Skin epidermis (tissue), 12 donors: ENCODE measurements around the gene C11orf21.

Experiments
- H3K27ac ChIP-seq, 21 experiments: fragments of 200-600 bp; sonication (generic) in 11 of 21; one replicate each; pipeline ENCODE4 v1.5.0; 2020; ENCODE audit warnings: mild to moderate bottlenecking in 3 of 21, inconsistent platforms in 2 of 21, moderate library complexity in 2 of 21
- H3K4me3 ChIP-seq, 7 experiments: fragments of 200-600 bp; sonication (generic) in 2 of 7; one replicate each; pipeline ENCODE4 v1.5.0; 2020; ENCODE audit warnings: inconsistent platforms in 2 of 7, mild to moderate bottlenecking in 2 of 7, moderate library complexity in 1 of 7

The C11orf21 gene

DNA sequence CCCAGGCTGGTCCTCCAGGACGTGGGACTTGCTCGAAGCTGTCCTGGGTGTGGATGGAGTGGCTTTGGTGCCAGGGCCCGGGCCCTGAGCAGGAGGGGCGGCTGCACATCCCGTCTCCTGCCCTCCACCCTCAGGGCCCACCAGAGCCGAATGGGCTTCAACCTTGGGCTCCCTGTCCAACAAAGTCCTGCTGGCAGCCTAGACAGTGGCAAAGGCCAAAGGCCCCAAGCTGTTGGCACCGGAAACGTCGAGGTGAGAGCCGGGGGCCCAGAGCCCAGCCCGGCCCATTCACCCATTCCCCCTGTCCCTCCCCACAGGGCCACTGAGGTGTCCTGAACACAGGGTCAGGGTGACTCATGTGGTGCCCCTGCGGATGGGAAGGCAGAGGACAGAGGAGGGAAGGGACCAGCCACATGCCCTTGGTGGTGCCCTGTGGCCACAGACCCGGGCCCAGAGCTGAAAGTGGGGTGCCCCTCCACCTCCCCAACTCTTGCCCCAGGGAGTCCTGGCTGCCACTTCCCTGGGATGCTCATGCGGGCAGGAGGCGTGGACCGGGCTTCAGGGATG, 9.2 kb upstream of the C11orf21 start:
- Histone ChIP-seq H3K27ac (peak overlapping the region in 9 of 21 experiments; percentile 42 to 85 (median 72)), H3K4me3 (no peak overlapping the region)

- Histone ChIP-seq H3K27ac (no peak overlapping the region), H3K4me3 (no peak overlapping the region)
Measured at GRCh38 chr11:2310073-2310785, 8.5 kb upstream of the C11orf21 start.

DNA sequence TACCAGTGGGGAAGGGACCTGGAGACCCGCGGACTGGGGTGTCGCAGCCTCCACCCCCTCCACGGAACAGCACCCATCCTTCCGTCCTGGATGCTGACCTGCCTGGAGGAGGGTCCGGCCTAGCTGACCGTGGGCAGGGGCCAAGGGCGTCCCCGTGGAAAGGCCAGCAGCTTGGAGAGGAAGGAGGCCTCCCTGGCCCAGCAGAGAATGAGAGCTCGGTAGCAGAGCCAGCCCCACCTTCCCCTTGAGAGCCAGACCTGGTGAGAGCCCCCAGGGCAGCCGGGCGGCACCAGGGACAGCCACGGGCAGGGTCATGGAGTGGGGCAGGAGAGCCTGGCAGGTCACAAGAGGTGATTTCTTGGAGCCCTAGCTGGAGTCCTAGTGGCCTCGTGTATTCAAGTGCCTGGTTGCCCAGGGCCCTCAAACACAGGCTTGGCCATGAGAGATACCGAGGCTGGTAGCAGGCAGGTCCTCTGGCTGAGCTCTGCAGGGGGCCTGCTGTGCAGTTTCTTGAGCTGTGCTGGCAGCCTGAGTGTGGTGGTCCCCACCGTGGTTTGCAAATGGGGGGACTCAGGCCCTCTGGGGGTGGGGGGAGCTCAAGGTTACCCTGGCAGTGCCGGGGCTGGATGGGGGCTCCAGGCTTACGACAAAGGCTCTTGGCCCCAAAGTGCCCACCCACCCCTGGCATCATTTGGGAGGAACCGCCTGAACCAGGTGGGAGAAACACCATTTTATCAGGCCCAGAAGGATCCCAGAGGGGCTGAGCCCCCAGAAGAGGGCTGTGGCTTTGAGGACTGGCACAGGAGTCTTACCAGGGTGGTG, 7.7 kb upstream of the C11orf21 start:
- Histone ChIP-seq H3K27ac (peak overlapping the region in 3 of 21 experiments; percentile 8 to 20 (median 13)), H3K4me3 (no peak overlapping the region)

- no peak overlapping the region for H3K4me3 ChIP-seq
- H3K27ac ChIP-seq, result peak overlapping the region in 3 of 21 experiments; percentile 8 to 20 (median 13)
Measured at GRCh38 chr11:2308713-2309112, 7.0 kb upstream of the C11orf21 start.

DNA sequence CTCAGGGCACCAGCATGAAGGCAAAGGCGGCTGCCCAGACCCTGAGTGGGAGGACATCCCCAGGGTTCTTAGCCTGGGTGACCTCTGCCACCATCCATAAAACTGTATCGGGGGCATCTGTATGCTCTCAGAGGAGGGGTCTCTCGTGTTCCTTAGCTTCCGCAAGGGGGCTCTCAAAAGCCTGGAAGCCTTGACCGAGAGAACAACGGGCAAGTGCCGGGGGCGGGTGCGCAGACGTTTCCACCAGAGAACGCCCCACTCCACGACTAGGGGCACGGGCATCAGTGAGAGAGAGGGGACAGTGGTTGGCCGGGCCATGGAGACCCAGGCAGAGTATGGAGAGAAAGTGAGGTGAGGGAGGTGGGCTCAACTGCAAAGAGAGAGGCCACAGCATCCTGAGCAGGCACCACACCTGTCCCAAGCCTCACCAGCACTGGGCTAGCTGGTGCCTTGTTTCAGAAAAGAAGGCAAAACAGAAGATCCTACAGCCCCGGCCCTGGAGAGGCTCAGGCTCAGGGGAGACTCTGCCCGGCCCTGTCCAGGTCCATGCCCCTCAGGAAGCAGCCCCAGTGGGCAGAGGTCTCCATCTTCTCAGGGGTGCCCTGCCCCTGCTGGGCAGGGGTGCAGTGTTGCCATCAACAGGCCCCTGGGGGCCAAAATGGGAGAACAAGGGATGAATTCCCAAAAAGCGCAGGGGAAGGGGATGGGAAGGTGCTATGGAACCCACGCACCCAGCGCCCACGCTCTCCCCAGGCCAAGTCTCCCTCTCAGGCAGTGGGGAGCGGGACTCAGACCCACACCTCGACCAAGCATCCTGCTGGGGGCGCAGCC, 6.0 kb upstream of the C11orf21 start:
- peak overlapping the region in 10 of 21 experiments; percentile 26 to 93 (median 50) for H3K27ac ChIP-seq
- no peak overlapping the region for H3K4me3 ChIP-seq

DNA sequence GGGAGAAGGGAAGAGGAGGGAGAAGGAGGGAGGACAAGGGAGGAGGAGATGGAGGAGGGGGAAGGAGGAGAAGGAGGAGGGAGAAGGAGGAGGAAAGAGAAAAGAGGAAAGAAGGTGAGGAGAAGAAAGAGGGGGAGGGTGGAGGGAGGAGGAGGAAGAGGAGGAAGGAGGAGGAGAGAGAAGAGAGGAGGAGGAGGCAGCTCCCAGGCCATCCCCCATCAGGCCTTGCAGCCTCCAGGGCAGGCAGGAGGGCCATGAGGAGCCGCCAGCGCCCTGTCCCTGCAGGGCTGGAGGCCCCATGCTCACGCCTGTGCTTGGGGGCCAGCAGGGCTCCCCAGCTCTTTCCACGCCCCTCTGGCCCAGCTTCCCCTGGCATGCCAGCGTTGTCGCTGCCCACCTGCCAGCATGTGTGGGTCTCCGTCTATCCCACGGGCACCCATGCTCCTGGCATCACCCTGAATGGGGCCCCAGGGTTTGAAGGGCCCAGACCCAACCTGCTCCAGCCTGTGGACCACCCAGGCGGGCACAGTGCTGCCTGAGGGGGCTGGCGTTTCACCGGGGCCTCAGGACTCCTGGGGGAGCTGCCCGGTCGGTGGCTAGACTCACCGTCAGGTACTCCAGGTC, 5.3 kb upstream of the C11orf21 start:
- no peak overlapping the region for H3K4me3 ChIP-seq
- H3K27ac ChIP-seq, result peak overlapping the region in 17 of 21 experiments; percentile 13 to 93 (median 53)

GRCh38 chr11:2306452-2306823, 4.7 kb upstream of the C11orf21 start:
- Histone ChIP-seq H3K27ac (peak overlapping the region in 19 of 21 experiments; percentile 36 to 93 (median 72)), H3K4me3 (no peak overlapping the region)

DNA sequence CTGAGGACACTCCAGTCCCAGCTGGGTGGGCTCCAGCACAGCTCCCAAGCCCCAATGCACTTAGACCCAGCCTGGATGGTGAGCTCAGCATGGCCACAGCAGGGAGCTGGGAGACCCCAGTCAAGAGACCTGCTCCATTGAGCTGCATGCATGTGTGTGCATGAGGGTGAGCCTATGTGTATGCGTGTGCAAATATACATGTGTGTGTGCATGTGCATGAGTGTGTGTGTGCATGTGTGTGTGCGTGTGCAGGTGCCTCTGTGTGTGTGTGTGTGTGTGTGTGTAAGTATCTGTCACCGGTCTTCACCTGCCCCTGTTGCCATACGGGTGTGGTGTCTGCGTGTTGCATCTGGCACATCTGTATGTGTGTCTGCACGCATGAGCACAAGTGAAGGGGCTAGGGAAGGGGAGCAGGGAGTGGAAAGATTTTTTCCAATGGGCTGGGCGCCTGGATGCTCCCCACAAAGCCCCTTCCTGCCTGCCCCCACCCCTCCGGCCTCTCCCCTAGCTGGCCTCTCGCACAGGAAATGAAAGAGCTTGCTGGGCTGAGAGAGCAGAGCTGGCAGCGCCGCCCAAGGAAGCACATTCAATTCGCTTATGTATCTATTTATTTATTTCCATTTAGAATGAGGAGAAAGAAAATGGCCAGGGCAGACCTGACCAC, 4.2 kb upstream of the C11orf21 start:
- H3K27ac ChIP-seq, result peak overlapping the region in 19 of 21 experiments; percentile 36 to 93 (median 72)
- H3K4me3 ChIP-seq, result no peak overlapping the region

GRCh38 chr11:2305140-2305778, 3.5 kb upstream of the C11orf21 start:
- H3K27ac ChIP-seq, result peak overlapping the region in 18 of 21 experiments; percentile 9 to 93 (median 70)
- H3K4me3 ChIP-seq, result no peak overlapping the region

- Histone ChIP-seq H3K4me3 (no peak overlapping the region), H3K27ac (peak overlapping the region in 18 of 21 experiments; percentile 2 to 93 (median 58))
Measured at GRCh38 chr11:2304506-2305139, 2.9 kb upstream of the C11orf21 start.

- Histone ChIP-seq H3K27ac (peak overlapping the region in 15 of 21 experiments; percentile 21 to 93 (median 69)), H3K4me3 (peak overlapping the region in 1 of 7 experiments; percentile 28)
Measured at GRCh38 chr11:2303627-2304505, 2.1 kb upstream of the C11orf21 start.

DNA sequence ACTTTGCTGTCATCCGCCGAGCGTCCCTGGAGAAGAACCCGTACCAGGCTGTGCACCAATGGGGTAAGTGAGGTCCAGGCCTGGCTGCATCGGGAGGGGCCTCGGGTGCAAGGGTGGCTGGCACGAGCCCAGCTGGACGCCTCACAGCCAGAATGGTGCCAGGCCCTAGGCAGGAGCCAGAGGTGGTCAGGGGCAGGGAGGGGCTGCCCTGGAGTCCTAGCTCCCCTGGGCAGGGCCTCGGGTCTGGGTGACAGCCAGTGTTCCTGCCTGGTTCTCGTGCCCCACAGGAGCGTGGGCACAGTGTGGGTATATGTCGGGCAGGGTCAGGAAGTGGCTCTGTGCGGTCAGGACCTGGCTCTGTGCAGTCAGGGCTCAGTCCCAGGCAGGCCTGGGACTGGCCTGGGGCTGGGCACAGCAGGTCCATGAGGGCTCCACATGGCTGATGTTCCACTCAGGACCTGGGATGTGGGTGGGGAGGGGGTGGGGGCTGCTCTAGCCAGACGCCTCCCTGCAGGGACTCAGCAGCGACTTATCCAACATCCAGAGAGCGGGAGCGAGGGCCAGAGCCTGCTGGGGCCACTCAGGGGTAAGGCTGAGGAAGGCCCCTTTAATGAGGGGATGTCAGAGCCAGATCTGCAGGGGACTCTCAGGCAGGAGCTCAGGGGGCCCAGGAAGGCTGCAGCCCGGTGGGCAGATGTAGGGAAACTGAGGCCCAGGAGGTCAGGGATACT, 1.3 kb upstream of the C11orf21 start:
- H3K4me3 ChIP-seq, result peak overlapping the region; percentile 6 to 28 (median 21)
- H3K27ac ChIP-seq, result peak overlapping the region in 19 of 21 experiments; percentile 11 to 93 (median 73)

GRCh38 chr11:2302306-2302895, 683 bp upstream of the C11orf21 start:
- peak overlapping the region in 17 of 21 experiments; percentile 11 to 93 (median 74) for H3K27ac ChIP-seq
- peak overlapping the region; percentile 6 to 28 (median 21) for H3K4me3 ChIP-seq

- H3K27ac ChIP-seq, result peak overlapping the region in 16 of 21 experiments; percentile 23 to 93 (median 75)
- peak overlapping the region in 6 of 7 experiments; percentile 4 to 28 (median 22) for H3K4me3 ChIP-seq
Measured at GRCh38 chr11:2300936-2301630, 635 bp downstream of the C11orf21 start.
